Measurements from ENCODE around the gene CDHR2.

GRCh38 chr5:176542135-176542595, 7.0 kb upstream of the CDHR2 start:
- TF ChIP-seq, protein P1, sequence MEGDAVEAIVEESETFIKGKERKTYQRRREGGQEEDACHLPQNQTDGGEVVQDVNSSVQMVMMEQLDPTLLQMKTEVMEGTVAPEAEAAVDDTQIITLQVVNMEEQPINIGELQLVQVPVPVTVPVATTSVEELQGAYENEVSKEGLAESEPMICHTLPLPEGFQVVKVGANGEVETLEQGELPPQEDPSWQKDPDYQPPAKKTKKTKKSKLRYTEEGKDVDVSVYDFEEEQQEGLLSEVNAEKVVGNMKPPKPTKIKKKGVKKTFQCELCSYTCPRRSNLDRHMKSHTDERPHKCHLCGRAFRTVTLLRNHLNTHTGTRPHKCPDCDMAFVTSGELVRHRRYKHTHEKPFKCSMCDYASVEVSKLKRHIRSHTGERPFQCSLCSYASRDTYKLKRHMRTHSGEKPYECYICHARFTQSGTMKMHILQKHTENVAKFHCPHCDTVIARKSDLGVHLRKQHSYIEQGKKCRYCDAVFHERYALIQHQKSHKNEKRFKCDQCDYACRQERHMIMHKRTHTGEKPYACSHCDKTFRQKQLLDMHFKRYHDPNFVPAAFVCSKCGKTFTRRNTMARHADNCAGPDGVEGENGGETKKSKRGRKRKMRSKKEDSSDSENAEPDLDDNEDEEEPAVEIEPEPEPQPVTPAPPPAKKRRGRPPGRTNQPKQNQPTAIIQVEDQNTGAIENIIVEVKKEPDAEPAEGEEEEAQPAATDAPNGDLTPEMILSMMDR (IDR thresholded peaks at IDR 0.05) = no peak
- TF ChIP-seq EP300 (IDR thresholded peaks at IDR 0.05) (no peak), POLR2A (IDR thresholded peaks at IDR 0.05) (no peak), POLR2AphosphoS5 (IDR thresholded peaks at IDR 0.05) (no peak)

All from suprapubic skin (tissue), 4 donors.